Fibroblast of pulmonary artery (primary cell): ENCODE results near the gene AP1B1.
"Not testable (repeated sequence)": the region's sequence is repeated elsewhere in the genome, so short reads cannot be mapped to it uniquely, and the experiment has no call there.

Source experiments
- DNase-seq: peaks from one replicate; pipeline ENCODE4 v3.0.0-alpha.2; 2010; ENCODE audit warnings: low read depth
- H3K4me3 ChIP-seq: replicated peaks from 2 replicates; pipeline ENCODE4 v1.5.1; 2011; ENCODE audit warnings: low read depth, mild to moderate bottlenecking, control low read depth, low read length, moderate library complexity
- CTCF ChIP-seq: IDR thresholded peaks from 2 replicates; pipeline ENCODE4 v1.5.1; 2011; ENCODE audit warnings: mild to moderate bottlenecking, control low read depth, low read length, inconsistent platforms; ENCODE audit errors: missing control alignments

Gene AP1B1

GRCh38 chr22:29359469-29359868, 28.9 kb downstream of the AP1B1 start:
- DNase-seq: peak; percentile 72
- peak; percentile 78 for TF ChIP-seq CTCF
- H3K4me3 ChIP-seq: no peak overlapping the region

GRCh38 chr22:29357193-29357890, 31.0 kb downstream of the AP1B1 start:
- not testable (repeated sequence) for H3K4me3 ChIP-seq, DNase-seq

GRCh38 chr22:29353860-29354259, 34.5 kb downstream of the AP1B1 start:
- no peak for DNase-seq
- no peak for TF ChIP-seq CTCF
- H3K4me3 ChIP-seq: no peak overlapping the region

GRCh38 chr22:29353286-29353685, 35.1 kb downstream of the AP1B1 start:
- DNase-seq: no peak
- no peak overlapping the region for H3K4me3 ChIP-seq

GRCh38 chr22:29352778-29353177, 35.6 kb downstream of the AP1B1 start:
- TF ChIP-seq CTCF: no peak

More at GRCh38 chr22:29353286-29353685, 35.1 kb downstream of the AP1B1 start:
- TF ChIP-seq CTCF: no peak

GRCh38 chr22:29351891-29352290, 36.5 kb downstream of the AP1B1 start:
- H3K4me3 ChIP-seq: no peak overlapping the region
- no peak for TF ChIP-seq CTCF
- no peak for DNase-seq

More at GRCh38 chr22:29352778-29353177, 35.6 kb downstream of the AP1B1 start:
- no peak overlapping the region for H3K4me3 ChIP-seq
- DNase-seq: no peak

GRCh38 chr22:29351042-29351441, 37.3 kb downstream of the AP1B1 start:
- DNase-seq: no peak
- no peak for TF ChIP-seq CTCF
- H3K4me3 ChIP-seq: no peak overlapping the region
